CD4-positive, alpha-beta T cell (primary cell): ENCODE results near the gene EPM2A. TPM values are rescaled to one million over a fixed set of nuclear protein-coding genes. Genes with fewer than 3 reads are reported as not detected.

Source experiments
- ATAC-seq: fragments of 200-7000 bp; cut with Tn5 transposase; one replicate; pipeline ENCODE4 v1.10.0; 2022; ENCODE audit warnings: mild to moderate bottlenecking; ENCODE audit not compliant: poor library complexity
- CTCF ChIA-PET: fragments of 350-600 bp; sonication (Branson Sonifier 250); formaldehyde crosslinking; loops from one replicate; lab custom pipeline; 2021; ENCODE audit warnings: antibody characterized with exemption, inconsistent platforms; lab: Charles Lee
- POLR2A ChIA-PET: fragments of 350-600 bp; sonication (Branson Sonifier 250); formaldehyde crosslinking; loops from one replicate; lab custom pipeline; 2021; ENCODE audit warnings: antibody characterized with exemption, inconsistent platforms; lab: Charles Lee
- DNase-seq, 14 experiments: peaks; one replicate each; pipeline ENCODE4 v3.0.0-alpha.2; 2013 to 2020; ENCODE audit warnings: mixed read lengths in 2 of 14
- H3K27ac ChIP-seq, 2 donors: one replicate each; pipeline versions ENCODE4 v1.5.1 to v1.7.0; 2013; ENCODE audit warnings: low read length in 2 of 2, low read depth in 1 of 2, mild to moderate bottlenecking in 1 of 2
- H3K27me3 ChIP-seq, 2 experiments: 1 replicate in 1 of 2; 2 replicates in 1 of 2; pipeline versions ENCODE4 v1.6.1 to v1.7.0; 2013; ENCODE audit warnings: low read length in 2 of 2, control low read depth in 1 of 2, mild to moderate bottlenecking in 1 of 2, moderate library complexity in 1 of 2; ENCODE audit not compliant: insufficient read depth in 2 of 2, control insufficient read depth in 1 of 2
- H3K36me3 ChIP-seq: one replicate; pipeline ENCODE4 v1.6.1; 2013; ENCODE audit warnings: low read length, control low read depth; ENCODE audit not compliant: insufficient read depth
- H3K4me1 ChIP-seq: one replicate; pipeline ENCODE4 v1.6.1; 2013; ENCODE audit warnings: low read length, control low read depth; ENCODE audit not compliant: insufficient read depth
- H3K4me3 ChIP-seq: one replicate; pipeline ENCODE4 v1.5.1; 2013; ENCODE audit warnings: mild to moderate bottlenecking, low read length, moderate library complexity
- H3K9me3 ChIP-seq, 2 experiments: 1 replicate in 1 of 2; 2 replicates in 1 of 2; pipeline versions ENCODE4 v1.6.1 to v1.7.0; 2013; ENCODE audit warnings: low read length in 2 of 2, mild to moderate bottlenecking in 2 of 2, control low read depth in 1 of 2, moderate library complexity in 1 of 2; ENCODE audit not compliant: control insufficient read depth in 1 of 2, insufficient read depth in 1 of 2
- H3K27ac Mint-ChIP-seq: one replicate; pipeline ENCODE4 v1.8.0; 2020; ENCODE audit warnings: mixed read lengths
- H3K27me3 Mint-ChIP-seq: one replicate; pipeline ENCODE4 v1.8.0; 2021; ENCODE audit warnings: mixed read lengths
- H3K36me3 Mint-ChIP-seq: one replicate; pipeline ENCODE4 v1.8.0; 2021; ENCODE audit warnings: low read depth, mixed read lengths
- H3K4me1 Mint-ChIP-seq: one replicate; pipeline ENCODE4 v1.8.0; 2021; ENCODE audit warnings: low read depth, mixed read lengths
- H3K4me3 Mint-ChIP-seq: one replicate; pipeline ENCODE4 v1.8.0; 2020; ENCODE audit warnings: mild to moderate bottlenecking, mixed read lengths
- H3K9me3 Mint-ChIP-seq: one replicate; pipeline ENCODE4 v1.8.0; 2020; ENCODE audit warnings: mixed read lengths
- intact Hi-C, 2 experiments: fragments of 100-400 bp; cut with DNase I in 1 of 2; cut with micrococcal nuclease in 1 of 2; formaldehyde crosslinking; loops; one replicate each; pipeline versions ENCODE4 v1.15.1 to v1.9.0; 2023 to 2025; cut with DNase I, micrococcal nuclease
- total RNA-seq, 174 experiments: library from RNA in 2 of 174; stranded (reverse) in 2 of 174; gene quantifications; one replicate each; pipeline ENCODE4 v1.2.3 and lab custom pipeline; 2021 to 2026
- TF ChIP-seq, protein P1 (sequence below): fragments of 200-600 bp; IDR thresholded peaks from one replicate; pipeline ENCODE4 v1.8.0; 2022; ENCODE audit warnings: antibody characterized with exemption, mild to moderate bottlenecking

Gene EPM2A
- total RNA-seq, 2 experiments from 2014 or later: 5.0 to 5.7 TPM

DNA sequence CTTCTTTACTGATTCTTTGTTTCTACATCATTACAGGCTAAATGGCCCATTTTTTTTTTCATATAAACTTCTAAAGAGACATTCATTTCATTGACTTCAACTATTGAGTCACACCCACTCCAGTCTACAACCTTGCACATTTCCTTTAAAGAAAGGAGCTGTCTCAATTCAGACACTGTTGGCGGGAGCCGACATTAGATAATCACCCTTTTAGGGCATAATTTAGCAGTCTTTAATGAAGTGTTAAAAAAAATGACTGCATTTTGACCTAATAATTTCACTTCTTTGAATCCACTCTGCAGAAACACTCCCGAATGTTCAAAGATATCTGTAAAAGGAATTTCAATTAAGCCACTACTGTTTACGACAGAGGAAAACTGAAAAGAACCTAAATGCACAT, 1.5 kb downstream of the EPM2A start:
- ChIA-PET POLR2A (interaction anchor here (0.8 to 3.9 kb wide), 2 partner anchors 81 to 231 kb away, joined by 3 to 60 read pairs; partner anchors contain the start of gene FBXO30), CTCF (interaction anchor here (1.0 kb wide), 1 partner anchor 230 kb away, joined by 3 read pairs; the partner anchor contains the start of gene SHPRH)
- H3K4me1 Mint-ChIP-seq: peaks cover 16% of the 10 kb centered on the region
- H3K27me3 Mint-ChIP-seq: no peaks in the 10 kb centered on the region
- peak in 1 of 14 experiments; percentile 1 for DNase-seq
- no peak for ATAC-seq
- no peaks in the 10 kb centered on the region for H3K9me3 Mint-ChIP-seq
- peaks cover 2 to 3% of the 10 kb centered on the region in 2 experiments for H3K9me3 ChIP-seq
- intact Hi-C loops: loop anchor here (2.0 to 10.0 kb wide), 2 partner anchors 81 to 231 kb away; partner anchors contain the start of genes FBXO30 (in 1 of the 2) and SHPRH (in 1 of the 2)
- H3K36me3 Mint-ChIP-seq: peaks cover 20% of the 10 kb centered on the region
- H3K4me3 ChIP-seq: no peak overlapping the region
- no peak overlapping the region for H3K27ac ChIP-seq
- peak overlapping the region; percentile 100 for H3K4me3 Mint-ChIP-seq
- H3K27ac Mint-ChIP-seq: peak overlapping the region; percentile 100
- no peaks in the 10 kb centered on the region for H3K4me1 ChIP-seq
- no peaks in the 10 kb centered on the region for H3K27me3 ChIP-seq
- H3K36me3 ChIP-seq: no peaks in the 10 kb centered on the region
- TF ChIP-seq, protein P1, sequence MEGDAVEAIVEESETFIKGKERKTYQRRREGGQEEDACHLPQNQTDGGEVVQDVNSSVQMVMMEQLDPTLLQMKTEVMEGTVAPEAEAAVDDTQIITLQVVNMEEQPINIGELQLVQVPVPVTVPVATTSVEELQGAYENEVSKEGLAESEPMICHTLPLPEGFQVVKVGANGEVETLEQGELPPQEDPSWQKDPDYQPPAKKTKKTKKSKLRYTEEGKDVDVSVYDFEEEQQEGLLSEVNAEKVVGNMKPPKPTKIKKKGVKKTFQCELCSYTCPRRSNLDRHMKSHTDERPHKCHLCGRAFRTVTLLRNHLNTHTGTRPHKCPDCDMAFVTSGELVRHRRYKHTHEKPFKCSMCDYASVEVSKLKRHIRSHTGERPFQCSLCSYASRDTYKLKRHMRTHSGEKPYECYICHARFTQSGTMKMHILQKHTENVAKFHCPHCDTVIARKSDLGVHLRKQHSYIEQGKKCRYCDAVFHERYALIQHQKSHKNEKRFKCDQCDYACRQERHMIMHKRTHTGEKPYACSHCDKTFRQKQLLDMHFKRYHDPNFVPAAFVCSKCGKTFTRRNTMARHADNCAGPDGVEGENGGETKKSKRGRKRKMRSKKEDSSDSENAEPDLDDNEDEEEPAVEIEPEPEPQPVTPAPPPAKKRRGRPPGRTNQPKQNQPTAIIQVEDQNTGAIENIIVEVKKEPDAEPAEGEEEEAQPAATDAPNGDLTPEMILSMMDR: no peak

DNA sequence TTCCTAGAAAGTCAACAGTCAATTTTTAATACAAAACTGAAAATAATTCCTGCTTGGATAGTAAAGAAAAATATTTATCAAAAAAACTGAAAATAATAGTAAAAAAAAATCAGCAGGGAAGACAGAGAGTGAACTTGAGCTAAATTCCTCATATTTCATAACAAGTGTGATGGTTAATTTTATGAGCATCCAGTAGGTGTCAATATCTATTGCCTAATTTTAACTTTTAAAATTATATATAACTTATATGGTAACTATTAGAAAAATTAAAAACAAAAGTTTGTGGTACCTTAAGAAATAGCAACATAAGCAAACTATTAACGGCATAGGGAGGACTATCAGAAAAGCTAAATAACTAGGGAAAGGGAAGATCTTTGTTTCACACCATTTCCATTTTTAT, 2.1 kb downstream of the EPM2A start:
- DNase-seq: no peak
- no peak for ATAC-seq
- H3K36me3 ChIP-seq: no peaks in the 10 kb centered on the region
- intact Hi-C loops: loop anchor here in 1 of 2 experiments (10.0 kb wide), 1 partner anchor 232 kb away; the partner anchor contains the start of gene SHPRH
- Mint-ChIP-seq H3K9me3 (peaks cover 3% of the 10 kb centered on the region), H3K4me1 (peaks cover 16% of the 10 kb centered on the region), H3K4me3 (no peak overlapping the region), H3K27ac (no peak overlapping the region), H3K36me3 (peaks cover 20% of the 10 kb centered on the region), H3K27me3 (no peaks in the 10 kb centered on the region)
- TF ChIP-seq, protein P1: no peak
- ChIA-PET CTCF (interaction anchor here (1.0 kb wide), 1 partner anchor 231 kb away, joined by 3 read pairs; the partner anchor contains the start of gene SHPRH), POLR2A (interaction anchor here (0.8 kb wide), 1 partner anchor 231 kb away, joined by 3 read pairs; no protein-coding TSS in a partner anchor)
- H3K9me3 ChIP-seq: peaks cover 3% of the 10 kb centered on the region in 2 experiments
- no peak overlapping the region for H3K4me3 ChIP-seq
- no peak overlapping the region for H3K27ac ChIP-seq
- H3K4me1 ChIP-seq: no peaks in the 10 kb centered on the region
- no peaks in the 10 kb centered on the region for H3K27me3 ChIP-seq

DNA sequence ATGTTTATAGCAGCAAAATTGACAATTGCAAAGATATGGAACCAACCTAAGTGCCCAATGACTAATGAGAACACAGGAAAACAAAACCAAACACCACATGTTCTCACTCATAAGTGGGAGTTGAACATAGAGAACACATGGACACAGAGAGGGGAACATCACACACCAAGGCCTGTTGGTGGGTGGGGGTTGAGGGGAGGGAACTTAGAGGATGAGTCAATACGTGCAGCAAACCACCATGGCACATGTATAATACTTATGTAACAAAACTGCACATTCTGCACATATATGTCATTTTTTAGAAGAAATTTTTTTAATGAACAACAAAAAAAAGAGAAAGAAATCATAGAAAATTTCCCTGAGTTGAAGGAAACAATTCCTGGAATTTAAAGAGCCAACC, 3.9 kb downstream of the EPM2A start:
- H3K4me1 Mint-ChIP-seq: peaks cover 16% of the 10 kb centered on the region
- DNase-seq: no peak
- no peak overlapping the region for H3K4me3 Mint-ChIP-seq
- Histone ChIP-seq H3K4me1 (no peaks in the 10 kb centered on the region), H3K36me3 (no peaks in the 10 kb centered on the region), H3K27ac (no peak overlapping the region), H3K9me3 (peaks cover 3% of the 10 kb centered on the region in 2 experiments), H3K4me3 (no peak overlapping the region), H3K27me3 (no peaks in the 10 kb centered on the region)
- no peak for ATAC-seq
- no peaks in the 10 kb centered on the region for H3K27me3 Mint-ChIP-seq
- peaks cover 3% of the 10 kb centered on the region for H3K9me3 Mint-ChIP-seq
- ChIA-PET POLR2A (no interaction called here), CTCF (interaction anchor here (0.6 kb wide), 1 partner anchor 83 kb away, joined by 3 read pairs; the partner anchor contains the start of gene FBXO30)
- TF ChIP-seq, protein P1: no peak
- intact Hi-C loops: loop anchor here in 1 of 2 experiments (10.0 kb wide), 1 partner anchor 233 kb away; the partner anchor contains the start of gene SHPRH
- H3K36me3 Mint-ChIP-seq: peaks cover 26% of the 10 kb centered on the region
- no peak overlapping the region for H3K27ac Mint-ChIP-seq
